HG02678 (cell line): Measurements from ENCODE around the gene SLC25A52.
"Not testable (repeated sequence)": the region's sequence is repeated elsewhere in the genome, so short reads cannot be mapped to it uniquely, and the experiment has no call there.

Experiments
- ATAC-seq: cut with Tn5 transposase; IDR thresholded peaks from one replicate; pipeline ENCODE4 v1.9.1; 2021; ENCODE audit warnings: mild to moderate bottlenecking, moderate library complexity; ENCODE audit not compliant: unreplicated experiment

The SLC25A52 gene

GRCh38 chr18:31741097-31741735 is 19.5 kb downstream of the SLC25A52 start:
- ATAC-seq = no peak

GRCh38 chr18:31740180-31740579 is 20.5 kb downstream of the SLC25A52 start:
- no peak for ATAC-seq

- ATAC-seq = no peak
Measured at GRCh38 chr18:31739651-31740050, 21.0 kb downstream of the SLC25A52 start.

- no peak for ATAC-seq
Measured at GRCh38 chr18:31738460-31739407, 21.9 kb downstream of the SLC25A52 start.

GRCh38 chr18:31736630-31737029 is 24.1 kb downstream of the SLC25A52 start:
- peak; percentile 79 for ATAC-seq

- no peak for ATAC-seq
Measured at GRCh38 chr18:31731628-31732027, 29.1 kb downstream of the SLC25A52 start.

GRCh38 chr18:31729196-31729595 is 31.5 kb downstream of the SLC25A52 start:
- not testable (repeated sequence) for ATAC-seq

GRCh38 chr18:31723990-31724711 is 36.5 kb downstream of the SLC25A52 start:
- no peak for ATAC-seq

- no peak for ATAC-seq
Measured at GRCh38 chr18:31723639-31723989, 37.1 kb downstream of the SLC25A52 start.

- ATAC-seq = peak; percentile 99
Measured at GRCh38 chr18:31722369-31722957, 38.2 kb downstream of the SLC25A52 start.

- ATAC-seq = no peak
Measured at GRCh38 chr18:31721601-31722000, 39.1 kb downstream of the SLC25A52 start.

GRCh38 chr18:31720867-31721266 is 39.8 kb downstream of the SLC25A52 start:
- ATAC-seq = no peak

- no peak for ATAC-seq
Measured at GRCh38 chr18:31719363-31720006, 41.2 kb downstream of the SLC25A52 start.

- no peak for ATAC-seq
Measured at GRCh38 chr18:31718386-31718785, 42.3 kb downstream of the SLC25A52 start.

GRCh38 chr18:31716362-31716761 is 44.3 kb downstream of the SLC25A52 start:
- ATAC-seq = no peak

GRCh38 chr18:31711365-31712172 is 49.1 kb downstream of the SLC25A52 start:
- no peak for ATAC-seq

GRCh38 chr18:31710826-31711225 is 49.9 kb downstream of the SLC25A52 start:
- no peak for ATAC-seq
